ENCODE measurements around the gene MRPL39.

The MRPL39 gene

GRCh38 chr21:25567472-25567871, 39.8 kb downstream of the MRPL39 start:
- no peaks in the 10 kb centered on the region for H3K9me3 ChIP-seq (ENCODE audit: insufficient read depth, low read length)
- no peak for TF ChIP-seq SUZ12 (IDR thresholded peaks at IDR 0.05; ENCODE audit: extremely low read depth, insufficient read depth, insufficient read length)
- no peak for TF ChIP-seq ZNF274 (IDR thresholded peaks at IDR 0.05; ENCODE audit: low read depth, low read length)
- TF ChIP-seq YY1 (IDR thresholded peaks at IDR 0.05; ENCODE audit: insufficient read depth, insufficient read length), result no peak
- no peaks in the 10 kb centered on the region for H3K27me3 ChIP-seq (ENCODE audit: insufficient read depth, insufficient read length)
- DNase-seq (ENCODE audit: low read depth, low spot score), result no peak
- peaks cover 46% of the 10 kb centered on the region for H3K36me3 ChIP-seq (ENCODE audit: insufficient read depth, insufficient read length, low read length)
- H3K9ac ChIP-seq (ENCODE audit: insufficient read length, low read depth), result no peak overlapping the region
- no peaks in the 10 kb centered on the region for H3K4me1 ChIP-seq (ENCODE audit: insufficient read depth, insufficient read length)
- H3K4me3 ChIP-seq (ENCODE audit: insufficient read length, low read depth), result no peak overlapping the region

GRCh38 chr21:25566645-25567044, 40.6 kb downstream of the MRPL39 start:
- no peak overlapping the region for H3K4me3 ChIP-seq (ENCODE audit: insufficient read length, low read depth)
- no peaks in the 10 kb centered on the region for H3K27me3 ChIP-seq (ENCODE audit: insufficient read depth, insufficient read length)
- no peaks in the 10 kb centered on the region; the same call in 1 of the 2 replicates for H3K9me3 ChIP-seq (ENCODE audit: insufficient read depth, low read length)
- no peak overlapping the region for H3K9ac ChIP-seq (ENCODE audit: insufficient read length, low read depth)
- no peak for DNase-seq (ENCODE audit: low read depth, low spot score)
- TF ChIP-seq ZNF274 (IDR thresholded peaks at IDR 0.05; ENCODE audit: low read depth, low read length) (no peak), YY1 (IDR thresholded peaks at IDR 0.05; ENCODE audit: insufficient read depth, insufficient read length) (no peak), SUZ12 (IDR thresholded peaks at IDR 0.05; ENCODE audit: extremely low read depth, insufficient read depth, insufficient read length) (no peak)
- peaks cover 52% of the 10 kb centered on the region for H3K36me3 ChIP-seq (ENCODE audit: insufficient read depth, insufficient read length, low read length)
- H3K4me1 ChIP-seq (ENCODE audit: insufficient read depth, insufficient read length), result no peaks in the 10 kb centered on the region

GRCh38 chr21:25565272-25566211, 41.7 kb downstream of the MRPL39 start:
- no peaks in the 10 kb centered on the region; the same call in 1 of the 2 replicates for H3K9me3 ChIP-seq (ENCODE audit: insufficient read depth, low read length)
- no peak for DNase-seq (ENCODE audit: low read depth, low spot score)
- H3K4me1 ChIP-seq (ENCODE audit: insufficient read depth, insufficient read length), result no peaks in the 10 kb centered on the region
- no peak overlapping the region for H3K9ac ChIP-seq (ENCODE audit: insufficient read length, low read depth)
- TF ChIP-seq ZNF274 (IDR thresholded peaks at IDR 0.05; ENCODE audit: low read depth, low read length), result no peak
- no peak overlapping the region for H3K4me3 ChIP-seq (ENCODE audit: insufficient read length, low read depth)
- peaks cover 59% of the 10 kb centered on the region for H3K36me3 ChIP-seq (ENCODE audit: insufficient read depth, insufficient read length, low read length)
- H3K27me3 ChIP-seq (ENCODE audit: insufficient read depth, insufficient read length), result no peaks in the 10 kb centered on the region

- Histone ChIP-seq H3K9me3 (ENCODE audit: insufficient read depth, low read length) (no peaks in the 10 kb centered on the region; the same call in 1 of the 2 replicates), H3K9ac (ENCODE audit: insufficient read length, low read depth) (no peak overlapping the region), H3K4me3 (ENCODE audit: insufficient read length, low read depth) (no peak overlapping the region), H3K36me3 (ENCODE audit: insufficient read depth, insufficient read length, low read length) (peaks cover 59% of the 10 kb centered on the region), H3K4me1 (ENCODE audit: insufficient read depth, insufficient read length) (no peaks in the 10 kb centered on the region), H3K27me3 (ENCODE audit: insufficient read depth, insufficient read length) (no peaks in the 10 kb centered on the region)
- DNase-seq (ENCODE audit: low read depth, low spot score), result no peak
- no peak for TF ChIP-seq YY1 (IDR thresholded peaks at IDR 0.05; ENCODE audit: insufficient read depth, insufficient read length)
- TF ChIP-seq ZNF274 (IDR thresholded peaks at IDR 0.05; ENCODE audit: low read depth, low read length), result no peak
- no peak for TF ChIP-seq SUZ12 (IDR thresholded peaks at IDR 0.05; ENCODE audit: extremely low read depth, insufficient read depth, insufficient read length)
These were observed 42.8 kb downstream of the MRPL39 start for GRCh38 chr21:25564349-25564948.

- Histone ChIP-seq H3K4me1 (ENCODE audit: insufficient read depth, insufficient read length) (no peaks in the 10 kb centered on the region), H3K36me3 (ENCODE audit: insufficient read depth, insufficient read length, low read length) (peaks cover 59% of the 10 kb centered on the region), H3K9me3 (ENCODE audit: insufficient read depth, low read length) (no peaks in the 10 kb centered on the region; the same call in 1 of the 2 replicates), H3K4me3 (ENCODE audit: insufficient read length, low read depth) (no peak overlapping the region), H3K27me3 (ENCODE audit: insufficient read depth, insufficient read length) (no peaks in the 10 kb centered on the region), H3K9ac (ENCODE audit: insufficient read length, low read depth) (no peak overlapping the region)
- TF ChIP-seq SUZ12 (IDR thresholded peaks at IDR 0.05; ENCODE audit: extremely low read depth, insufficient read depth, insufficient read length) (no peak), ZNF274 (IDR thresholded peaks at IDR 0.05; ENCODE audit: low read depth, low read length) (no peak), YY1 (IDR thresholded peaks at IDR 0.05; ENCODE audit: insufficient read depth, insufficient read length) (no peak)
- DNase-seq (ENCODE audit: low read depth, low spot score), result no peak
These were observed 43.7 kb downstream of the MRPL39 start for GRCh38 chr21:25563361-25564116.

- Histone ChIP-seq H3K9ac (ENCODE audit: insufficient read length, low read depth) (no peak overlapping the region), H3K27me3 (ENCODE audit: insufficient read depth, insufficient read length) (no peaks in the 10 kb centered on the region), H3K36me3 (ENCODE audit: insufficient read depth, insufficient read length, low read length) (peaks cover 58% of the 10 kb centered on the region), H3K9me3 (ENCODE audit: insufficient read depth, low read length) (no peaks in the 10 kb centered on the region; the same call in 1 of the 2 replicates), H3K4me3 (ENCODE audit: insufficient read length, low read depth) (no peak overlapping the region), H3K4me1 (ENCODE audit: insufficient read depth, insufficient read length) (no peaks in the 10 kb centered on the region)
- DNase-seq (ENCODE audit: low read depth, low spot score), result no peak
- TF ChIP-seq ZNF274 (IDR thresholded peaks at IDR 0.05; ENCODE audit: low read depth, low read length) (no peak), SUZ12 (IDR thresholded peaks at IDR 0.05; ENCODE audit: extremely low read depth, insufficient read depth, insufficient read length) (no peak), YY1 (IDR thresholded peaks at IDR 0.05; ENCODE audit: insufficient read depth, insufficient read length) (no peak)
These were observed 44.6 kb downstream of the MRPL39 start for GRCh38 chr21:25562660-25563059.
